Duodenal mucosa (tissue), 2 donors: ENCODE measurements around the gene DGUOK.

Experiments used
- H3K27ac ChIP-seq: one replicate; pipeline ENCODE4 v1.7.0; 2013; ENCODE audit warnings: low read depth, low read length
- H3K27me3 ChIP-seq, 2 donors: one replicate each; pipeline ENCODE4 v1.7.0; 2013; ENCODE audit warnings: low read length in 2 of 2, control low read depth in 1 of 2; ENCODE audit not compliant: insufficient read depth in 2 of 2, control insufficient read depth in 1 of 2
- H3K36me3 ChIP-seq, 2 donors: one replicate each; pipeline ENCODE4 v1.7.0; 2013; ENCODE audit warnings: low read length in 2 of 2, control low read depth in 1 of 2; ENCODE audit not compliant: insufficient read depth in 2 of 2, control insufficient read depth in 1 of 2
- H3K4me1 ChIP-seq, 2 donors: one replicate each; pipeline ENCODE4 v1.7.0; 2013; ENCODE audit warnings: low read length in 2 of 2, control low read depth in 1 of 2; ENCODE audit not compliant: insufficient read depth in 2 of 2, control insufficient read depth in 1 of 2
- H3K4me3 ChIP-seq, 2 donors: one replicate each; pipeline ENCODE4 v1.7.0; 2013; ENCODE audit warnings: low read length in 2 of 2, low read depth in 1 of 2
- H3K9ac ChIP-seq, 2 donors: one replicate each; pipeline ENCODE4 v1.7.0; 2013; ENCODE audit warnings: low read length in 2 of 2, low read depth in 1 of 2
- H3K9me3 ChIP-seq, 2 donors: one replicate each; pipeline ENCODE4 v1.7.0; 2013; ENCODE audit warnings: low read length in 2 of 2, control low read depth in 1 of 2; ENCODE audit not compliant: control insufficient read depth in 1 of 2

Gene DGUOK

GRCh38 chr2:73891276-73891901 lies 35.3 kb upstream of the DGUOK start:
- H3K9ac ChIP-seq: no peak overlapping the region
- H3K36me3 ChIP-seq: no peaks in the 10 kb centered on the region
- H3K27ac ChIP-seq: no peak overlapping the region
- no peak overlapping the region for H3K4me3 ChIP-seq
- H3K27me3 ChIP-seq: no peaks in the 10 kb centered on the region
- no peaks in the 10 kb centered on the region for H3K9me3 ChIP-seq
- H3K4me1 ChIP-seq: peaks cover 1 to 2% of the 10 kb centered on the region in 2 donors

- H3K36me3 ChIP-seq: no peaks in the 10 kb centered on the region
- peaks cover 5 to 11% of the 10 kb centered on the region in 2 donors for H3K4me1 ChIP-seq
- H3K4me3 ChIP-seq: peak within 1 kb of the TSS in 1 of 2 donors; percentile 32
- peak within 1 kb of the TSS; percentile 60 for H3K27ac ChIP-seq
- peak within 1 kb of the TSS in 1 of 2 donors; percentile 58 for H3K9ac ChIP-seq
- H3K9me3 ChIP-seq: no peaks in the 10 kb centered on the region
- no peaks in the 10 kb centered on the region for H3K27me3 ChIP-seq
Observed at GRCh38 chr2:73892631-73893329, 33.9 kb upstream of the DGUOK start, which contains the start of gene ACTG2. TSS of gene ACTG2 (plus strand) at chr2:73893008. CDS start at chr2:73901312, 8,304 bp downstream.

GRCh38 chr2:73893764-73894474 lies 32.8 kb upstream of the DGUOK start:
- Histone ChIP-seq H3K27ac (peak overlapping the region; percentile 35), H3K27me3 (no peaks in the 10 kb centered on the region), H3K4me3 (peak overlapping the region; percentile 9 to 38), H3K4me1 (peaks cover 5 to 11% of the 10 kb centered on the region in 2 donors), H3K9me3 (no peaks in the 10 kb centered on the region), H3K9ac (peak overlapping the region in 1 of 2 donors; percentile 58), H3K36me3 (no peaks in the 10 kb centered on the region)

DNA sequence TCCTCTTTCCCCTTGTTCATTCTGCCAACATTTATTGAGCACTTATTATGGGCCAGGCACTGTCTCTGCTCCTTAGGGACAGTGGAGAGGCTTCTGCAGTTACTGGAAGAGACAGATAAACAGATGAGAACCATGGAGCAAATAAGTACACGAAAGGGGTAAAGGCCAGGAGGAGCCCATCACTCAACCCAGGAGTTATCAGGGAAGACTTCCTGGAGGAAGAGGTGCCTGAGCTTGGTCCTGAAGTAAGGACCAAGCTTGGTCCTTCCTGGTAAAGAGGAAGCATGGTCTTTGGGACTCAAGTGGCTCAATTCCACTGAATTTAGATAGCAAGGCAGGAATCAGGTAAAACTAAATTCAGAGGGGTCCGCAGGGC lies 32.2 kb upstream of the DGUOK start:
- no peak overlapping the region for H3K27ac ChIP-seq

GRCh38 chr2:73894877-73895276 lies 31.8 kb upstream of the DGUOK start:
- peak overlapping the region in 1 of 2 donors; percentile 13 for H3K4me3 ChIP-seq

More for the DNA sequence above, 32.2 kb upstream of the DGUOK start:
- Histone ChIP-seq H3K36me3 (no peaks in the 10 kb centered on the region), H3K9ac (peak overlapping the region in 1 of 2 donors; percentile 58), H3K4me3 (peak overlapping the region in 1 of 2 donors; percentile 38), H3K9me3 (no peaks in the 10 kb centered on the region), H3K27me3 (no peaks in the 10 kb centered on the region), H3K4me1 (peaks cover 5 to 11% of the 10 kb centered on the region in 2 donors)

DNA sequence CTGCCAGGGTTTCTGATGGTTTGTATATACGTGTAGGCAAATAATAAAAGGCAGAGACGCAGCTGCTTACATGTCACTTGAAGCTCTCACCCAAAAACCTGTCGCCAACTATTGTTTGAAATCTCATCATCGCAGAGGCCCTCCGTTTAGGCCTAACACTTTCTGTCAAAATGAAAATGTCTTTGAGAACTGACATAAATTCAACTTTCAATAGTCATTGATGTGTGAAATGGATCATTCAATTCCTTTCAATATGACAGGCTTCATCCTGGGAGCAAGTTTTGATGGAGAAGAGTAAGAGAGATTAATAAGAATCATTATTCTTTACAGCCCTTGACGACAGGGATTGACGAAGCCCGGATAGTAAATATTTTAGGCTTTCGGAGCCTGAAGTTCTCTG lies 31.2 kb upstream of the DGUOK start:
- H3K9me3 ChIP-seq: no peaks in the 10 kb centered on the region
- H3K36me3 ChIP-seq: no peaks in the 10 kb centered on the region
- H3K27me3 ChIP-seq: no peaks in the 10 kb centered on the region
- H3K27ac ChIP-seq: no peak overlapping the region
- no peak overlapping the region for H3K9ac ChIP-seq
- H3K4me3 ChIP-seq: no peak overlapping the region
- peaks cover 5 to 11% of the 10 kb centered on the region in 2 donors for H3K4me1 ChIP-seq

More at GRCh38 chr2:73894877-73895276, 31.8 kb upstream of the DGUOK start:
- peak overlapping the region in 1 of 2 donors; percentile 58 for H3K9ac ChIP-seq
- no peaks in the 10 kb centered on the region for H3K27me3 ChIP-seq
- no peaks in the 10 kb centered on the region for H3K36me3 ChIP-seq
- H3K27ac ChIP-seq: no peak overlapping the region
- no peaks in the 10 kb centered on the region for H3K9me3 ChIP-seq
- H3K4me1 ChIP-seq: peaks cover 5 to 11% of the 10 kb centered on the region in 2 donors

DNA sequence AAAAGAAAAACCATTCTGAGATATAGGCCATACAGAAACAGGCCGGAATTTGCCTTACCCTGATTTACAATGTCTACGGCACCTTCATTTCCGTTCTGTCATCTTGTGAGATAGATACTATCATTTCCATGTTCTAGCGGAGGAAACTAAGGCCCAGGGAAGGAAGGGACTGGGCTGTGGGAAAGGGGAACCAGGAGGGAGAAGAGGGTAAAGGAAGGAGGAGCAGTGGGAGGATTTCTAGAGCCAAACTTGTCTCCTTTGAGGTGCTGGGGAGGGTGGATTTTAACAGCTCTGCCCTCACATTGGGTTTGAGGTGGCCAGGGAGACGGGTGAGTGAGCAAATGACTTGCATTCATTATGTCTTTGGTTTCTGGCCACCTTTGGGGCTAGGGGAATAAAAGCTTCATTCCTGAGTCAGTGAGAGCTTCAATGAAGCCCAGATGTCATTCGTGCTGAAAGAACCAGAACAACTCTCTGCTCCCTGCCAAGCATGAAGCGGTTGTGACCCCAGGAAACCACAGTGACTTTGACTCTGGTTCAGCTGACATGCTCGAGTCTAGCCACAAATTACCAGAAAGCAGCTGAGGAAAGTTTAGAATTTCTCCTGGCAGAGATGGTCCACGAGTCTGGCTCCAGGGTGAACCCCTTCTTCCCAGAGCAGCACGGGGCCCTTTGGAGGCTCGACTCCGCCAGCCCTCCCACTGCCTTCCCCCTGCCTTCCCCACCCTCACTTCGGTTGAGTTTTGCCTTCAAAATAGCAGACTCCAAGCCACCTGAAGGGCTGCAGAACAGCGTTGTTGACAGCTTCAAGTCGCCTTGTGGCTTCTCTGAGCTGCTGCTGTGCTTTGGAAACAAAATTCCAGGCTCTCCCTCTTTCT lies 30.1 kb upstream of the DGUOK start:
- H3K27ac ChIP-seq: peak overlapping the region; percentile 26

DNA sequence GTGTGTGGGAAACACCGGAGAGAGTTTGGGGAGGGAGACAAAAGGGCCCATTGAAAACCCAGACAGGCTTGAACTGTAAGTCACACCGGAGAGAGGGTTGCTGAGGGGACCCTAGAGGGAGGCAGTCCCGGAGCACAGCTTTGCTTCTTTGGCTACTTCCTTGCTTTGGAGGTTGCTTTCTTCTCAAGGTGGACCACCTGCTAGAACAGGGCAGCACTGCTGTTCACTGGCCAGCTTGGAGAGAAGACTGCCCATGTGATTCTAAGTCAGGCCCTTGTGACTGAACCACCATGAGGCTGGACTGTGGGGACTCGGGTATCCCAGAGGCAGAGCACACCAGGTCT lies 29.5 kb upstream of the DGUOK start:
- H3K27me3 ChIP-seq: no peaks in the 10 kb centered on the region
- H3K4me1 ChIP-seq: peaks cover 5 to 11% of the 10 kb centered on the region in 2 donors
- H3K36me3 ChIP-seq: no peaks in the 10 kb centered on the region
- H3K9ac ChIP-seq: no peak overlapping the region
- H3K9me3 ChIP-seq: no peaks in the 10 kb centered on the region
- no peak overlapping the region for H3K27ac ChIP-seq
- no peak overlapping the region for H3K4me3 ChIP-seq

More for the DNA sequence above, 30.1 kb upstream of the DGUOK start:
- Histone ChIP-seq H3K27me3 (no peaks in the 10 kb centered on the region), H3K9ac (peak overlapping the region in 1 of 2 donors; percentile 4), H3K9me3 (no peaks in the 10 kb centered on the region), H3K36me3 (no peaks in the 10 kb centered on the region), H3K4me3 (peak overlapping the region; percentile 10 to 43), H3K4me1 (peaks cover 5 to 11% of the 10 kb centered on the region in 2 donors)

- H3K4me3 ChIP-seq: no peak overlapping the region
- H3K27ac ChIP-seq: no peak overlapping the region
Observed at GRCh38 chr2:73897934-73898333, 28.7 kb upstream of the DGUOK start.

More at GRCh38 chr2:73897934-73898333, 28.7 kb upstream of the DGUOK start:
- no peaks in the 10 kb centered on the region for H3K9me3 ChIP-seq
- H3K27me3 ChIP-seq: no peaks in the 10 kb centered on the region
- H3K36me3 ChIP-seq: no peaks in the 10 kb centered on the region
- peaks cover 5 to 11% of the 10 kb centered on the region in 2 donors for H3K4me1 ChIP-seq
- no peak overlapping the region for H3K9ac ChIP-seq
